HL-60 (cell line): ENCODE measurements around the gene SUGT1.
A peak's percentile ranks its signal among the peaks of the same experiment; 100 is the strongest.
"Not testable (repeated sequence)": the region's sequence is repeated elsewhere in the genome, so short reads cannot be mapped to it uniquely, and the experiment has no call there.

Source experiments
- DNase-seq, 2 experiments: peaks; one replicate each; pipeline ENCODE4 v3.0.0-alpha.2; 2010 to 2020; ENCODE audit warnings: low read depth in 1 of 2, low spot score in 1 of 2
- H3K27ac ChIP-seq: fragments of 250-450 bp; sonication (Bioruptor Pico); replicated peaks from 2 replicates; pipeline ENCODE4 v1.5.1; 2020; ENCODE audit warnings: mild to moderate bottlenecking, moderate library complexity
- H3K27me3 ChIP-seq: fragments of 250-450 bp; sonication (Bioruptor Pico); 2 replicates; pipeline ENCODE4 v1.5.1; 2021; ENCODE audit warnings: mild to moderate bottlenecking, moderate library complexity; ENCODE audit not compliant: insufficient read depth, poor library complexity, severe bottlenecking
- H3K4me3 ChIP-seq: replicated peaks from 2 replicates; pipeline ENCODE4 v1.5.1; 2011; ENCODE audit warnings: mild to moderate bottlenecking, control low read depth, low read length; ENCODE audit not compliant: insufficient read depth
- CTCF ChIP-seq: IDR thresholded peaks from one replicate; pipeline ENCODE4 v1.5.1; 2011; ENCODE audit warnings: low read length, control low read depth, inconsistent platforms; ENCODE audit not compliant: insufficient read depth
- GABPA ChIP-seq: IDR thresholded peaks from 2 replicates; pipeline ENCODE4 v1.6.1; 2012; ENCODE audit warnings: low read depth
- POLR2AphosphoS5 ChIP-seq: IDR thresholded peaks from 2 replicates; pipeline ENCODE4 v1.6.1; 2012; ENCODE audit warnings: low read depth
- REST ChIP-seq: IDR thresholded peaks from 2 replicates; pipeline ENCODE4 v1.6.1; 2012; ENCODE audit warnings: low read depth; ENCODE audit not compliant: insufficient replicate concordance
- SPI1 ChIP-seq: IDR thresholded peaks from 2 replicates; pipeline ENCODE4 v1.6.1; 2012; ENCODE audit warnings: low read depth, mild to moderate bottlenecking, borderline replicate concordance

SUGT1 gene

GRCh38 chr13:52712385-52712784 is 59.7 kb downstream of the SUGT1 start:
- Histone ChIP-seq H3K27ac (no peak overlapping the region), H3K27me3 (no peaks in the 10 kb centered on the region), H3K4me3 (no peak overlapping the region)
- no peak for DNase-seq
- TF ChIP-seq REST (no peak), GABPA (no peak), CTCF (no peak), SPI1 (no peak), POLR2AphosphoS5 (no peak)

GRCh38 chr13:52713894-52714293 is 61.3 kb downstream of the SUGT1 start:
- peak; percentile 18 to 75 for DNase-seq
- TF ChIP-seq CTCF (no peak), POLR2AphosphoS5 (no peak), SPI1 (peak; percentile 87)
- Histone ChIP-seq H3K27ac (no peak overlapping the region), H3K27me3 (no peaks in the 10 kb centered on the region), H3K4me3 (no peak overlapping the region)

- H3K27ac ChIP-seq, H3K27me3 ChIP-seq, H3K4me3 ChIP-seq, DNase-seq: not testable (repeated sequence)
Observed at GRCh38 chr13:52720904-52721303, 68.3 kb downstream of the SUGT1 start.

- H3K27ac ChIP-seq, DNase-seq, H3K27me3 ChIP-seq, H3K4me3 ChIP-seq: not testable (repeated sequence)
Observed at GRCh38 chr13:52721356-52721755, 68.7 kb downstream of the SUGT1 start.

GRCh38 chr13:52723181-52723580 is 70.5 kb downstream of the SUGT1 start:
- Histone ChIP-seq H3K4me3 (no peak overlapping the region), H3K27ac (no peak overlapping the region), H3K27me3 (peaks cover 3% of the 10 kb centered on the region)
- no peak for DNase-seq
- no peak for TF ChIP-seq POLR2AphosphoS5
- no peak for TF ChIP-seq CTCF
- no peak for TF ChIP-seq GABPA
- no peak for TF ChIP-seq SPI1
- TF ChIP-seq REST, result no peak
